GM19468 (cell line): ENCODE results near the gene UACA.
"Not testable (repeated sequence)": the region's sequence is repeated elsewhere in the genome, so short reads cannot be mapped to it uniquely, and the experiment has no call there.

Experiments
- ATAC-seq: cut with Tn5 transposase; IDR thresholded peaks from one replicate; pipeline ENCODE4 v1.9.1; 2021; ENCODE audit warnings: mild to moderate bottlenecking, moderate library complexity, moderate number of reproducible peaks; ENCODE audit not compliant: unreplicated experiment; ENCODE audit errors: extremely low read depth

Gene UACA

GRCh38 chr15:70753101-70753829 lies 10.1 kb downstream of the UACA start:
- no peak for ATAC-seq

GRCh38 chr15:70752193-70752635 lies 11.1 kb downstream of the UACA start:
- ATAC-seq = no peak

DNA sequence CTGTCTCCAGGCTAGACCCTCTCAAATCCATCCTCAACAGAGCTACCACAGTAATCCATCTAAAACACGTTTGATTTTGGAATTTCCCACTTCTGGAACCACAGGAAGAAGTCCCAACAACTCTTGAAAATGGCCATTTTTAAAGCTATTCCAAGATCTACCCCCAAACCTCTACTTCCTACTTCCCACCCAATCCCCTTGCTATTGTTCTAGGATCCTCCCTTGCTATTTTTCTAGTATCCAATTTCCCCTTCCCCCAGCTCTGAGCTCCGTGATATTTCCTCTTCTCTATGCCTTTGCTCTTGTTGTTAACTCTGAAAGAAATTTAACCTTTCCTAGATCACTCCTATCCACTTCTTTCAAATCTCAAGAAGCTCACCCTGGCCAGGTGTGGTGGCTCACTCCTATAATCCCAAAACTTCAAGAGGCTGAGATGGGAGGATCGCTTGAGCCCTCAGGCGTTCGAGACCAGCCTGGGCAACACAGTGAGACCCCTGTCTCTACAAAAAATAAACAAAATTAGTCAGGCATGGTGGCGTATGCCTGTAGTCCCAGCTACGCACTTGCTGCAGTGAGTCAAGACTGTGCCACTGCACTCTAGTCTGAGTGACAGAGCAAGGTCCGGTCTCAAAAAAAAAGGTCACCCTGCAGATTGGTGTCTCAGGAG lies 13.0 kb downstream of the UACA start:
- ATAC-seq = no peak

DNA sequence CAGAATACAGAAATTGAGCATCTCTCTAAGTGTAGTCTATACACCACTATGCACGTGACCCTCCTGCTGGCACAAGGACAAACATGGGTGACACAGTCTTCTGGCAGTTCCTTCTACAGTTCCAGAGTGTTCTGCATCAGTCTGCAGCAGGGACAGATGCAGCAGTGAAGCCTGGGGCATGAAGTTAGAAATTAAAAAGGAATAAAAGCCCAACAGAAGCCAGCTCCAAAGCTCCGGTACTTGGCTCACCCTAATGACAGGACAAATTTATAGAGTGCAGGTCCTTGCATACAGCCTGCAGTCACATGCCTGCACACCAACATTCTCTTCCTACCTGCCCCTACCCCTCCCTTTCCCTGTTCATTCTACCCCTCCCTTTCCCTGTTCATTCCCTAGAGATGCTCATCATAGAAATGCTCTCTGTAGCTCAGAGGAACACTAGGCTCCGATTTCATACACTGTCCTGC lies 15.0 kb downstream of the UACA start:
- ATAC-seq = no peak

DNA sequence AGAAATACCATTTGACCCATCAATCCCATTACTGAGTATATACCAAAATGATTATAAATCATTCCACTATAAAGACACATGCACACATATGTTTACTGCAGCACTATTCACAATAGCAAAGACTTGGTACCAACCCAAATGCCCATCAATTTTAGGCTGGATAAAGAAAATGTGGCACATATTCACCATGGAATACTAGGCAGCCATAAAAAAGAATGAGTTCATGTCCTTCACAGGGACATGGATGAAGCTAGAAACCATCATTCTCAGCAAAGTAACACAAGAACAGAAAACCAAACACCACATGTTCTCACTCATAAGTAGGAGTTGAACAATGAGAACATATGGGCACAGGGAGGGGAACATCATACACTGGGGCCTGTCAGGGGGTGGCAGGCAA lies 16.8 kb downstream of the UACA start:
- ATAC-seq = not testable (repeated sequence)

DNA sequence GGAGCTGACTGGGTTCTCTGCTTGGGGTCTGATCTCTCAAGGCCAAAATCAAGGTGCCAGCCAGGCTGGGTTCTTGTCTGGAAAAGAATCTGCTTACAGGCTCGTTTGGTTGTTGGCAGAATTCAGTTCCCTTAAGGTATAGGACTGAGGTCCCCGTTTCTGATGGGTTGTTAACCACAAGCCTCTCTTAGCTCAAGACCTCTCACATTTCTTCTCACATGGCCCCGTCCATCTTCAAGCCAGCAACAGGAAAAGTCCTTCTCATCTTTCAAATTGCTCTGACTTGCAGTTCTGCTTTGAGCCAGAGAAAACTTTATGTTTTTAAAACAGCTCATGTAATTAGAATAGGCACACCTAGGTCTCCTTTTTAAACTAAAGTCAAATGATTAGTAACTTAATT lies 20.4 kb downstream of the UACA start:
- no peak for ATAC-seq

GRCh38 chr15:70741677-70742293 lies 21.6 kb downstream of the UACA start:
- no peak for ATAC-seq

- ATAC-seq = no peak
Measured at GRCh38 chr15:70741107-70741531, 22.2 kb downstream of the UACA start.

DNA sequence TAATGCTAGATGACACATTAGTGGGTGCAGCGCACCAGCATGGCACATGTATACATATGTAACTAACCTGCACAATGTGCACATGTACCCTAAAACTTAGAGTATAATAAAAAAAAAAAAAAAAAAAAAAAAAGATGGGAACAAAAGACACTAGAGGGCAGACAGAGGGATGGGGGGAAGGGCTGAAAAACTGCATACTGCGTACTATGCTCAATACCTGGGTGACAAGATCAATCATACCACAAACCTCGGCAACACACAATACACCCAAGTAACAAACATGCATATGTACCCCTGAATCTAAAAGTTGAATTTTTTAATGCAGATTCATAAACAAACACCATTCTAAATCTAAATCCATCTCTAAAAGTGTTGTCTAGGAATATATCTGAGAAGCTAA lies 28.3 kb downstream of the UACA start:
- ATAC-seq = not testable (repeated sequence)

DNA sequence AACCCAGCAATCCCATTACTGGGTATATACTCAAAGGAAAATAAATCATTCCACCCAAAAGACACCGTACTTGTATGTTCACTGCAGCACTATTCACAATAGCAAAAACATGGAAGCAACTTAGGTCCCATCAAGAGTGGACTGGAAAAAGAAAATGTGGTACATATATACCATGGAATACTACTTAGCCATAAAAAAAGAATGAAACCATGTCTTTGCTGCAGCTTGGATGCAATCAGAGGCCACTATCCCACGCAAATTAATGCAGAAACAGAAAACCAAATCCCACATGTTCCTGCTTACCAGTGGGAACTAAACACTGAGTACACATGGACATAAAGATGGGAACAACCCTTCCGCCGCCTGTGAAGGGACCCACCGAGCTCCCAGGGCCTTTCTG lies 34.2 kb downstream of the UACA start:
- ATAC-seq = no peak

- no peak for ATAC-seq
Measured at GRCh38 chr15:70726753-70727152, 36.6 kb downstream of the UACA start.

DNA sequence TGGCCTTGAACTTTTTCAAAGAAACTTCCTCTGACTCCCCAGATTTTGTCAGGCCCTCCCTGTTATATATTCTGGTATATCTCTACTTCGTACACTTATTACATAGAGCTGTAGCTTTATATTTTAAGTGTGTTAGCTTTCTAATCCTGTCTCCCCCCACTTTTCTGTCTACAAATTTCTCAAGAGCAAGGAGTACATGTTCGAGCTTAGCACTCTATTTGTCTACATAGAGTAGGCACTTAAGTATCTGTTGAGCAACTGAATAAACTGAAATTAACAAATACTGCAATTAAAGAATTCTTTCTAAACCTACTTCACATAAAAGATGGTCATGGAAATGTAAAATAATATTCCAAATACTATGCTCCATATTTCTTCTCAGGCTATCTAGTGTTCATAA lies 39.4 kb downstream of the UACA start:
- no peak for ATAC-seq

DNA sequence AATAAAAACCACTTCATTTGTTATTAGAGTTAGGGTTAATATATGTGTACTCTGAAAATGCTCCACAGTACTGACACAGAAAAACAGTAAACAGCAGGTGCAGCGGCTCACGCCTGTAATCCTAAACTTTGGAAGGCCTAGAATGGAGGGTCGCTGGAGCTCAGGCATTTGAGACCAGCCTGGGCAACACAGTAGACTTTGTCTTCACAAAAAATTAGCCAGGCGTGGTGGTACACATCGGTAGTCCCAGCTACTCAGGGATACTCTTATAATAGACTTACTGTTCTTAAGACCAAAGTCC lies 40.3 kb downstream of the UACA start:
- no peak for ATAC-seq

DNA sequence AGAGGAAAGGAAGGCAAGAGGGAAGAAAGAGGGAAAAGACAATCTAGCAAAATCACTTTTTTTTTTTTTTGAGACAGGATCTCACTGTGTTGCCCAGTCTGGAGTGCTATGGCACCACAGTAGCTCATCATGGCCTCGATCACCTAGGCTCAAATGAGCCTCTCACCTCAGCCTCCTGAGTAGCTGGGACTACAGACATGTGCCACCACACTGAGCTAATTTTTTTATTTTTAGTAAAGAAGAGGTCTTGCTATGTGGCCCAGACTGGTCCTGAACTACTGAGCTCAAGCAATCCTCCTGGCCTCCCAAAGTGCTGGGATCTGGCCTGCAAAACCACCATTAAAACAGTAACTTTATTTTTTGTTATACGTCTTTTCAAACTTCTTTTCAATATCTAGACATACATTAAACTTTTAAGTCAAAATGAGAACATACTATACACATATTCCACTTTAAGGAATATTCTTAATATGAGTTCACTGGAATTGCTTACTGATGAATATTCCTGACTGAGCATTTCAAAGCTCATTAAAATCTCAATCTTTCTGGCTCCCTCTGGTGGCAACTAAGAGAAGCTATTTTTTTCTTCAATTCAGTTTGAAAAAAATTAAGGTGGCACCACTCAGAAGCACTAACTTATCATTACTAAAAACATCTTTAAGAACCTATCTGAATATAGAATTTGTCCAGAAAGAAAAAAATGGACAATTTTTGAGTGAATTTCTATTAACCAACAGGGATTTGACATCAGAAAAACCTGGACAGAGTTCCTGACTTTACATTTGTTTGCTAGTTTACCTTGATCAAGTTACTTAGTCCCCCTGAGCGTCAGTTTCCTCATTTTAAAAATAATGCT lies 40.9 kb downstream of the UACA start:
- ATAC-seq = no peak

- ATAC-seq = no peak
Measured at GRCh38 chr15:70720228-70721016, 42.9 kb downstream of the UACA start.

GRCh38 chr15:70717237-70717793 lies 46.0 kb downstream of the UACA start:
- no peak for ATAC-seq

- no peak for ATAC-seq
Measured at GRCh38 chr15:70715840-70716485, 47.4 kb downstream of the UACA start.

DNA sequence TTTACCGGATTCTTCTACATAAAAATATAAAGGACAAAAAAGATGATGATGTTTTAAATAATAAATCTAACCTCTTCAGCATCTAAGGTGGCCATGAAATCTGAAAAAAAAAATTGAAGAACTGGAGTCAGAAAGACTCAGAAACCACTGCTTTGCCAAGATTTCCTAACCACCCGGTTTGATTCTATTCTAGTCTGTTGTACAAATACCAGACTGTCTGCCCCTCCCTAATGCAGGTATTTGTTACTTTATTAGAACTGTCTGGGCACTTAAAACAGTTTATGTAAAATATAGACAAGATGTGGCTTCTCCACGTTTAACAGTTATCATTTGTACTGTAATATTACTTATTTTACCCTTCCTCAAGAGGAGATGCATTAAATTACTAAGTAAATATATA lies 48.8 kb downstream of the UACA start:
- no peak for ATAC-seq

DNA sequence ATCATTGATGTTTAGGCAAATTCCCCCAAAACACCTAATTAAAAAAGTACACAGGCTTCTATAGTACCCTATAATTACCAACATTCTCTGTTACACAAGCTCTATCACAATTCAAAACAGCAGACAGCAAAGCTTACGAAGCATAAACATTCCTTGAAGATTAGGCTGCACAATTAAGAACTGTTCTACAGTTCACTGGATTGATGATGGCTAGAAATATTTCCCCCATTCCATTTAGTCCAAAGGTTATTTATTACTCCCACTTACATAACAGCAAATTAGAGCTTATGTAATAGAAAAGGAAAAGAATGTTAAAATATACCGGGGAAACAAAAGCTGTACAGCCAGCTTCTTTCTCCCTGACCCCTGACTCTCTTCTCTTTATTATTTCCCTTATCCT lies 49.3 kb downstream of the UACA start:
- ATAC-seq = no peak
